ENCODE data around the gene ADAMTS19. TPM values are rescaled to one million over a fixed set of nuclear protein-coding genes. Genes with fewer than 3 reads are reported as not detected.

ADAMTS19 gene
- total and polyA plus RNA-seq, 9 of the 15 experiments (the other 6 are each of a cell fraction or from before 2014, with no cell fraction given), result not detected

DNA sequence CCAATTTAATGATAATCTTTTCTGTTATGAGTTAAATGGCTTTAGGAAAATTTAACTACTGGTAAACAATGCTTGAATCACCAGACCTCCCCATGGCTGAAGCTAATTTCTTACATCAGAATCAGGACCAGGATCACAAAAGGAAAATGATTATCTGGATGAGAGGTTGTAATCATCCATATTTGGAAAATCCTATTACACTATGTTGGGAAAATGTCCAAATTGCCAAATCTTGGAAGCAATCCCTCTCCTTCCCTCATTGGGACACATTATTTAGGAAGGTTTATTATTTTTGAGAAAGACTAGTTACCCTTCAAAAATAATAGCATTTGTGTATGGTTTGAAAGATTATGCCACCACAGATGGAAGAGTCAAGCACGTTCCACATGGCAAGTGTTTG, 157.1 kb downstream of the ADAMTS19 start (continued):
- TF ChIP-seq ZNF586 (CRISPR knock-in tag; conservative IDR thresholded peaks at IDR 0.05), result no peak
- no peak for TF ChIP-seq ZNF780A (CRISPR knock-in tag; IDR thresholded peaks at IDR 0.05)
- TF ChIP-seq, protein P1, sequence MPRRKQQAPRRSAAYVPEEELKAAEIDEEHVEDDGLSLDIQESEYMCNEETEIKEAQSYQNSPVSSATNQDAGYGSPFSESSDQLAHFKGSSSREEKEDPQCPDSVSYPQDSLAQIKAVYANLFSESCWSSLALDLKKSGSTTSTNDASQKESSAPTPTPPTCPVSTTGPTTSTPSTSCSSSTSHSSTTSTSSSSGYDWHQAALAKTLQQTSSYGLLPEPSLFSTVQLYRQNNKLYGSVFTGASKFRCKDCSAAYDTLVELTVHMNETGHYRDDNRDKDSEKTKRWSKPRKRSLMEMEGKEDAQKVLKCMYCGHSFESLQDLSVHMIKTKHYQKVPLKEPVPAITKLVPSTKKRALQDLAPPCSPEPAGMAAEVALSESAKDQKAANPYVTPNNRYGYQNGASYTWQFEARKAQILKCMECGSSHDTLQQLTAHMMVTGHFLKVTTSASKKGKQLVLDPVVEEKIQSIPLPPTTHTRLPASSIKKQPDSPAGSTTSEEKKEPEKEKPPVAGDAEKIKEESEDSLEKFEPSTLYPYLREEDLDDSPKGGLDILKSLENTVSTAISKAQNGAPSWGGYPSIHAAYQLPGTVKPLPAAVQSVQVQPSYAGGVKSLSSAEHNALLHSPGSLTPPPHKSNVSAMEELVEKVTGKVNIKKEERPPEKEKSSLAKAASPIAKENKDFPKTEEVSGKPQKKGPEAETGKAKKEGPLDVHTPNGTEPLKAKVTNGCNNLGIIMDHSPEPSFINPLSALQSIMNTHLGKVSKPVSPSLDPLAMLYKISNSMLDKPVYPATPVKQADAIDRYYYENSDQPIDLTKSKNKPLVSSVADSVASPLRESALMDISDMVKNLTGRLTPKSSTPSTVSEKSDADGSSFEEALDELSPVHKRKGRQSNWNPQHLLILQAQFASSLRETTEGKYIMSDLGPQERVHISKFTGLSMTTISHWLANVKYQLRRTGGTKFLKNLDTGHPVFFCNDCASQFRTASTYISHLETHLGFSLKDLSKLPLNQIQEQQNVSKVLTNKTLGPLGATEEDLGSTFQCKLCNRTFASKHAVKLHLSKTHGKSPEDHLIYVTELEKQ (CRISPR knock-in tag; IDR thresholded peaks at IDR 0.05), result no peak
- no peak for TF ChIP-seq ZNF232 (CRISPR knock-in tag; IDR thresholded peaks at IDR 0.05)
- TF ChIP-seq, protein P2, sequence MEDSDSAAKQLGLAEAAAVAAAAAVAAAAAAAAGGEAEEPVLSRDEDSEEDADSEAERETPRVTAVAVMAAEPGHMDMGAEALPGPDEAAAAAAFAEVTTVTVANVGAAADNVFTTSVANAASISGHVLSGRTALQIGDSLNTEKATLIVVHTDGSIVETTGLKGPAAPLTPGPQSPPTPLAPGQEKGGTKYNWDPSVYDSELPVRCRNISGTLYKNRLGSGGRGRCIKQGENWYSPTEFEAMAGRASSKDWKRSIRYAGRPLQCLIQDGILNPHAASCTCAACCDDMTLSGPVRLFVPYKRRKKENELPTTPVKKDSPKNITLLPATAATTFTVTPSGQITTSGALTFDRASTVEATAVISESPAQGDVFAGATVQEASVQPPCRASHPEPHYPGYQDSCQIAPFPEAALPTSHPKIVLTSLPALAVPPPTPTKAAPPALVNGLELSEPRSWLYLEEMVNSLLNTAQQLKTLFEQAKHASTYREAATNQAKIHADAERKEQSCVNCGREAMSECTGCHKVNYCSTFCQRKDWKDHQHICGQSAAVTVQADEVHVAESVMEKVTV (CRISPR knock-in tag; IDR thresholded peaks at IDR 0.05), result no peak

DNA sequence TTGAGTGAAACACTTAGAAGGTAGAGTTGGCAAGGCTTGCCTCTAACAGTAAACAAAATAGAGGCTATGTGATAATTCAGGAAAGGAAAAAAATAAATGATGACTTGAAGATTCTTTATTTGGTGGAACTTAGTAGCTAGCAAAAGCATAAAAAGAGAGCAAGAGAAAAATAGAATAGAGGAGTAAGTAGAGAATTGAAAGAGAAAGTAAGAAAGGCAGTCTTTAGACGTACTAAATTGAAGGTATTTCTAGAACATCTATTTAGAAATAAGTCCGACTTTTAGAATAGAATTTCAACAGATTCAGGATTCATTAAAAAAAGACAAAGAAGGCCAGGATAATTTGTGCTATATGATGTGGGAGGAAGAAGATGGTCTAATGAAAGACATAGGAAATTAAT, 159.7 kb downstream of the ADAMTS19 start:
- no TSS peak for BruUV-seq (replicated peaks)
- H3K4me1 ChIP-seq (replicated peaks in 1 of 2; ENCODE audit: control insufficient read depth in 2 of 2, insufficient read depth in 2 of 2, low read length in 2 of 2), result no peaks in the 10 kb centered on the region
- no peak for DNase-seq (ENCODE audit: extremely low read depth in 1 of 4, low spot score in 3 of 4)
- TF ChIP-seq SP2 (IDR thresholded peaks at IDR 0.05; ENCODE audit: extremely low read depth, low read depth, low read length, poor library complexity, severe bottlenecking), result no peak
- no peak for TF ChIP-seq ZFPM2 (CRISPR knock-in tag; IDR thresholded peaks at IDR 0.05)
- TF ChIP-seq MCM3 (IDR thresholded peaks at IDR 0.05), result no peak
- no peak for TF ChIP-seq MAFK (IDR thresholded peaks at IDR 0.05; ENCODE audit: low read length)
- TF ChIP-seq, protein P3, sequence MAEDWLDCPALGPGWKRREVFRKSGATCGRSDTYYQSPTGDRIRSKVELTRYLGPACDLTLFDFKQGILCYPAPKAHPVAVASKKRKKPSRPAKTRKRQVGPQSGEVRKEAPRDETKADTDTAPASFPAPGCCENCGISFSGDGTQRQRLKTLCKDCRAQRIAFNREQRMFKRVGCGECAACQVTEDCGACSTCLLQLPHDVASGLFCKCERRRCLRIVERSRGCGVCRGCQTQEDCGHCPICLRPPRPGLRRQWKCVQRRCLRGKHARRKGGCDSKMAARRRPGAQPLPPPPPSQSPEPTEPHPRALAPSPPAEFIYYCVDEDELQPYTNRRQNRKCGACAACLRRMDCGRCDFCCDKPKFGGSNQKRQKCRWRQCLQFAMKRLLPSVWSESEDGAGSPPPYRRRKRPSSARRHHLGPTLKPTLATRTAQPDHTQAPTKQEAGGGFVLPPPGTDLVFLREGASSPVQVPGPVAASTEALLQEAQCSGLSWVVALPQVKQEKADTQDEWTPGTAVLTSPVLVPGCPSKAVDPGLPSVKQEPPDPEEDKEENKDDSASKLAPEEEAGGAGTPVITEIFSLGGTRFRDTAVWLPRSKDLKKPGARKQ (CRISPR knock-in tag; IDR thresholded peaks at IDR 0.05), result no peak
- no peak for TF ChIP-seq ZNF212 (CRISPR knock-in tag; IDR thresholded peaks at IDR 0.05)
- TF ChIP-seq MAZ (CRISPR knock-in tag; conservative IDR thresholded peaks at IDR 0.05 in 1 of 2, IDR thresholded peaks at IDR 0.05 in 1 of 2), result no peak
- TF ChIP-seq MECOM (CRISPR knock-in tag; IDR thresholded peaks at IDR 0.05), result no peak
- no peak for TF ChIP-seq KLF10 (CRISPR knock-in tag; IDR thresholded peaks at IDR 0.05)
- TF ChIP-seq ZBTB7A (IDR thresholded peaks at IDR 0.05; ENCODE audit: borderline replicate concordance, control insufficient read depth, low read depth, low read length), result no peak

More for the DNA sequence above, 159.7 kb downstream of the ADAMTS19 start:
- Histone ChIP-seq H3K9ac (ENCODE audit: insufficient read depth in 1 of 2, low read depth in 2 of 2, low read length in 2 of 2) (no peak overlapping the region), H3K79me2 (ENCODE audit: control insufficient read depth, insufficient read depth, low read length) (no peaks in the 10 kb centered on the region), H3K27ac (ENCODE audit: extremely low read depth, low read depth, low read length) (no peak overlapping the region), H3K4me3 (no peak overlapping the region), H3K27me3 (ENCODE audit: control insufficient read depth in 2 of 2, insufficient read depth in 2 of 2, low read length in 2 of 2) (no peaks in the 10 kb centered on the region), H2AFZ (ENCODE audit: low read depth, low read length) (no peak overlapping the region), H4K20me1 (replicated peaks; ENCODE audit: control insufficient read depth, insufficient read depth, low read length) (no peaks in the 10 kb centered on the region), H3K9me1 (ENCODE audit: control insufficient read depth, insufficient read depth, low read length) (no peaks in the 10 kb centered on the region), H3K9me3 (replicated peaks; ENCODE audit: control insufficient read depth, insufficient read depth, low read depth, low read length) (no peaks in the 10 kb centered on the region), H3K36me3 (ENCODE audit: control insufficient read depth, insufficient read depth, low read length) (no peaks in the 10 kb centered on the region), H3K4me2 (ENCODE audit: insufficient read depth, low read length) (no peak overlapping the region)
- 0% methylated on average over 2 of the region's 2 CpGs for WGBS (ENCODE audit: insufficient coverage, low coverage, missing lambda C conversion rate)
- FAIRE-seq, result no peak
- in situ Hi-C loops (cut with MboI), result no loop called here
- ChIA-PET POLR2A (no interaction called here), CTCF (ENCODE audit: low intra/inter-chr PET ratio) (no interaction called here)
- intact Hi-C loops (cut with micrococcal nuclease), result no loop called here
- ATAC-seq, result no peak

All from K562 (cell line).